Measurements from ENCODE around the gene LMTK3.
"Not testable (repeated sequence)": the region's sequence is repeated elsewhere in the genome, so short reads cannot be mapped to it uniquely, and the experiment has no call there.

LMTK3 gene

DNA sequence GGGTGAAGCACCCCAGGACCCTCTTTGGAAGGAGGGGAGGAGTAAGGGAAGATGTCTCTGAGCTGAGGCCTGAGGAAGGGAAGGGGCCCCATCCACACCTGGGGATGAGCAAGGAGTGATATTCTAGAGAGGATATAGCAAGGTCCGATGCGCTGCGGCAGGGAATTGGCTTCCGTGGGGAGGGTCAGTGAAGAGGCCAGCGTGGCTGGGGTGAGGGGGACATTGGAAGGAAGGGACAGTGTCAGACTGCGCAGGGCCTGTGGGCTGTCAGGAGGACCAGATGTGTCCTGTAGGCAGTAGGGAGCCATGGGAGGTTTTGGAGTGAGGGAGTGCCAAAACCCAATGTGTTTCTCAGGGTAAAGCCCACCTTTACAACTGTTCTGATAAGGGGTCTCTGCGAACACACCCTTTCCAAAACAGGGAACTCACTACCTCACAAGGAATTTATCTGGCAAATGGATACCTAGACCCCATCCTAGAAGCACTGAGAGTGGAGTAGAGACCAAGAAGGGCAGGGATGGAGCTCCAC, 3.7 kb downstream of the LMTK3 start:
- DNase-seq (ENCODE audit: low read depth, low spot score): no peak

DNA sequence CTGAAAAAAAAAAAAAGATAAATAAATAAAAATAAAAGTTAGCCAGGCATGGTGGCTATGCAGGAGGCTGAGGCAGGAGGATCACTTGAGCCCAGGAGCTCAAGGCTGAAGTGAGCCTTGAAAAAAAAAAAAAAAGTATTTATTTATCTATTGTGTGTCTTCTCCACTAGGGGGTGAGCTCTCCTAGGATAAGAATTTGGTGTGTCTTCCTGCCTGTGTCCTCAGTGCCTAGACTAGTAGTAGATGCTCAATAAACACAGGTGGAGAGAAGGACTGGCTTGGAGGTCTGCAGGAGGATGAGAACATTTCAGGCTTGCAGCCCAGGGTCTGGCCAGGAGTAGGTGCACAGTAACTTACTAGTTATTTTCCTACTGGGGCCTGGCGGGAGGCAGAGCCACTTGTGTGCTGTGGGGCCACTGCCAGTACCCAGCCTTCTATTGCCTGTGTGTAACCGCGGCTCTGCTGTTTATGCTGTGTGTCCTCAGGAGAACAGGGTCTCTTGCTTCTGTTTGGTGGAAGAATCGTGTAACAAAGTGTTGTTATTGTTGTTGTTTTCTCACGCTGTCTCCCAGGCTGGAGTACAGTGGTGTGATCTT, 5.4 kb downstream of the LMTK3 start:
- no peak for DNase-seq (ENCODE audit: low read depth, low spot score)

- DNase-seq (ENCODE audit: low read depth, low spot score): no peak
These were observed 9.2 kb downstream of the LMTK3 start for GRCh38 chr19:48502350-48503018.

DNA sequence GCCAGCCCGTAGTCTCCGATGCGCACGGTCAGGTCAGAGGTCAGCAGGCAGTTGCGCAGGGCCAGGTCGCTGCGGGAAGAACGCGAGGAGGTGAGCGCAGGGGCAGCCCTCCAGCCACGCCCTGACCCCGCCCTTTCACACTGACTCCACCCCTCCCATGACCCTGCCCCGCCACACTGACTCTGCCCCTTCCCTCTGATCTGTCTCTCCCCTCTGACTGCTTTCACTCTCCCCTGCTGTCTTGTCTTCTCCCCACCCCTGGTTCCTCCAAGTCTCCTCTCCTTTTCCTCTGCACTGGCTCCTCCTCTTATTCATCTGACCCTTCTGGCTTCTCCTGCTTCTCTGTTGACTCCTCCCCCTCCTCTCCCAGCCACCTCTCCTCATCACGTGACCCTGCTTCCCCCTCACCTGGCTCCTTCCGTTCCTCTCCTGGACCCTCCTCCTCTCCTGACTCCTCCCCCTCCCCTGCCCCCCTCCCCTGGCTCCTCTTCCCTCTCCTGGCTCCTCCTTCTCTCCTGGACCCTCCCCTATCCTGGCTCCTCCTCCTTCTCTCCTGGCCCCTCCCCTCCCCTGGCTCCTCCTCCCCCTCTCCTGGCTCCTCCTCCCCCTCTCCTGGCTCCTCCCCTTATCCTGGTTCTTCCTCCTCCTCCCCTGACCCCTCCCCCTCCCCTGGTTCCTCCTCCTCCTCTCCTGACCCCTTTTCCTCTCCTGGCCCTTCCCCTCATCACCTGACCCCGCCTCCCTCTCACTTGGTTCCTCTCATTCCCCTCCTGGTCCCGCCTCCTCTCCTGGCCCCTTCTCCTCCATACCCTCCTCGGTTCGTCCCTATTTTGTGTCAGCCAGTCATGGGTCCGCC, 9.9 kb downstream of the LMTK3 start:
- DNase-seq (ENCODE audit: low read depth, low spot score): no peak

DNA sequence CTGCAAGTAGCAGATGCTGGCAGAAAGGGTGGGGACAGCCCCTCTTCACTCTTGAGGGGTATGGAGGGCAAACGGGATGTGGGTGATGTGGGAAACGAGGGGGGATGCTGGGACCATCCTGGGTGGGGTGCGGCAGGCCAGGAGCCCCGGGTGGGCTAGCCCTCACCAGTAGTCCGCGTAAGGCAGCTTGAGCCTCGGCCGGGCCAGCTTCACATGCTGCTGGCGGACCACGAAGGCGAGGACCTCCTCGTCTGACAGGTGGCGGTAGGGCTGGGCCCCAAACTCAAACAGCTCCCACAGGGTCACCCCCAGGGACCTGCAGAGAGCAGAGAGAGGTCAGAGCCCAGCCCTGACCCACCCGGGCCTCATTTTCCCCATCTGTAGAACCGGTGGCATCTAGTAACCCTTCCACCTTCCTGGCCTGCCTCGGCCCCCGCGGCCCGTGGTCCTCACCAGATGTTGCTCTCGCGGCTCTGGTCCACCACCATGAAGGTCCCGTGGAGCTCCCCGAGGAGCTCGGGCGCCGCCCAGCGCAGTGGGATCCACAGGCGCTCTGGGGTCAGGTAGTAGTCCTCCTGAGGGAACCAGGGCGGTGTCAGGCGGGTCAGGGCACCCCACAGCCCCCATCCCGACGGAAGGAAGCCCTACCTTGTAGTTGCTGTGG, 10.7 kb downstream of the LMTK3 start:
- no peak for DNase-seq (ENCODE audit: low read depth, low spot score)

- DNase-seq (ENCODE audit: low read depth, low spot score): no peak
These were observed 12.1 kb downstream of the LMTK3 start for GRCh38 chr19:48499316-48500090.

- no peak for DNase-seq (ENCODE audit: low read depth, low spot score)
These were observed 12.9 kb downstream of the LMTK3 start for GRCh38 chr19:48498595-48499311.

GRCh38 chr19:48497728-48498594, 13.7 kb downstream of the LMTK3 start:
- DNase-seq (ENCODE audit: low read depth, low spot score): no peak

DNA sequence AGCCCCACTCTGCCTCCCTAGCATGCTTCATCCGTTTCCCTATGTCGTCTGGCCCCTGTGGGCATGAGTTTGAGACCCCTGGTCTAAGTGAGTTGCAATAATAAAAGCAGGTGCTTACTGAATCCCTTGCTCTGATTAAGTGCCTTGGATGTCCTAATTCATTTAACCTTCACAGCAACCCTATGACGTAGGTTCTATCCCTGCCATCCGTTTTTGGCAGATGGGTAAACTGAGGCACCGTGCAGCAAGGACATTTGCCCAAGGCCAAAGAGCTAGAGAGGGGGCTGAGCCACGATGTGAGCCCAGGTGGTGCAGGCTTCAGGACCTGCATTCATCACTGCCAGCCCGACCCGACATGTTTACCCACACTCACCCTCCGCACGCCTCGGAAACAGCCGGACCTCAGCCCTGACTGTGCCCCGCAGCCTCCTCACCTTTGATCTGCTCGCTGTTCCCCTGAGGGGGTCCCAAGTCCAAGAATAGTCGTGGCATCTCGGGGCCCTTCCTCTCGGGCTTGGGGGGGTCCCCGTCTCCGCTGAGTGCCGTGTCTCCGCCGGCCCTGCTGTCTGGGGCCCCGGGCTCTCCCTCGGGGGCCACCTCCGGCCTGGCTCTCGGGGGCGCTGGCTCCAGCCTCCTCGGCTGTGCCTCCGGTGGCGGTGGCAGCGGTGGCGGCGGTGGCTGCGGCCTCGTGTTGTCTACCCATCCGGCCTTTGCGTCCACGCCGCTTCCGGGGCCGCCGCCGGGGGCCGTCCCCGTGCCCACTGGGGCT, 14.5 kb downstream of the LMTK3 start:
- DNase-seq (ENCODE audit: low read depth, low spot score): no peak

DNA sequence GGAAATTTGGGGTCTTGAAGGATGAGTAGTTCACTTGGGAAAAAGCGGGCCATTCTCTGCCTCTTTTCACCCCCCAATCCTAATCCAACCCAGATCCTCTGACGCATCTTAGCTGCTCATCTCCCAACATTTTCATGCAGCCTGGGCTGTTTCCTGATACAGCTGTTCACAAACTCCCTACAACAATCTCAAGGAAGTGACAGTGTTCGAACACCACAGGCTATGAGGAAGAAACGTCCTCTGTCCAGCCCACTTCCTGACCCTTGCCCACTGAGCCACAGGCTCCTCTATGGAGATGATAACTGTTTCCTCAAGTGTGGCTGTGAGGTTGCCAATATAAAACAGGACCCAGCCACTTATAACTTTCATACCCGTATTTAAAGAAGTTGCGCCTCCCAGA, 16.2 kb downstream of the LMTK3 start:
- DNase-seq (ENCODE audit: low read depth, low spot score): no peak

GRCh38 chr19:48493718-48494401, 17.8 kb downstream of the LMTK3 start:
- DNase-seq (ENCODE audit: low read depth, low spot score): no peak

DNA sequence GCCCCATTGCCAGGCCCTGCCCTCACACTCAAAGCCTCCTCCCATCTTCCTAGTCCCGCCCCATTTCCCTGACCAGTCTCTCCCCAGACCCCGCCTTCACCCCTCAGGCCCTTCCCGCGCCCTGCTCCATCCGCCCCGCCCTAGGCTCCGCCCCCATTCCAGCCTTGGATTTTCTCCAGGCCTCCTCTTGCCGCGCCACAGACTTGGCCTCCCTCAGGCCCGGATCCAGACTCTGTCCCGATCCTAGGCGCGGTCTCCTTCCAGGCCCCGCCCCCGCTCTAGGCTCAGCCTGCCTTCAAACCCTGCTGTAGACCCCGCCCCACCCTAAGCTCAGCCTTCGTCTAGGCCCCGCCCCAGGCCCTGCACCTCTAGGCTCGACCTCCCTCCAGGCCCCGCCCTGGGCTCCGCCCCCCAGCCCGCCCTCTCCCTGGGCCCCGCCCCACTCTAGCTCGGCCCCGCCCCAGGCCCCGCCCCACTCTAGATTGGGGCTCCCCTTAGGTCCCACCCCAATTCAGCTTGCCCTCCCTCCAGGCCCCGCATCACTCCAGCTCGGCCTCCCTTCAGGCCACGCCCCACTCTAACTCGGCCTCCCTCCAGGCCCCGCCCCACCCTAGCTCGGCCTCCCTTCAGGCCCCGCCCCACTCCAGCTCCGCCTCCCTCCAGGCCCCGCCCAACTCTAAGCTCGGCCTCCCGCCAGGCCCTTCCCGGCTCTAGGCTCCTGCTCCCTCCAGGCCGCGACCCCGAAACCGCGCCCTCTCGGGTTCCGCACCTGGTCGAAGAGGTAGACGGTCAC, 18.5 kb downstream of the LMTK3 start:
- DNase-seq (ENCODE audit: low read depth, low spot score): peak; percentile 94

- no peak for DNase-seq (ENCODE audit: low read depth, low spot score)
These were observed 19.9 kb downstream of the LMTK3 start for GRCh38 chr19:48491793-48492123.

- peak; percentile 55 for DNase-seq (ENCODE audit: low read depth, low spot score)
These were observed 20.4 kb downstream of the LMTK3 start for GRCh38 chr19:48490981-48491792.

GRCh38 chr19:48489608-48490216, 21.9 kb downstream of the LMTK3 start:
- peak; percentile 82 for DNase-seq (ENCODE audit: low read depth, low spot score)

GRCh38 chr19:48488478-48488877, 23.2 kb downstream of the LMTK3 start:
- DNase-seq (ENCODE audit: low read depth, low spot score): not testable (repeated sequence)

Data from astrocyte of the hippocampus (primary cell).